ENCODE data around the gene RUSF1. TPM values are rescaled to one million over a fixed set of nuclear protein-coding genes. Genes with fewer than 3 reads are reported as not detected.
"Not testable (repeated sequence)": the region's sequence is repeated elsewhere in the genome, so short reads cannot be mapped to it uniquely, and the experiment has no call there.

The RUSF1 gene
- total and polyA plus RNA-seq, 10 of the 15 experiments (the other 5 are each of a cell fraction or from before 2014, with no cell fraction given) = 0.20 to 46.3 (median 29.7) TPM

- TF ChIP-seq CEBPZ (IDR thresholded peaks at IDR 0.05; ENCODE audit: low read depth, low read length) = no peak
- TF ChIP-seq MTA2 (IDR thresholded peaks at IDR 0.05; ENCODE audit: low read depth) = no peak
Observed at GRCh38 chr16:31504159-31504558, 4.0 kb downstream of the RUSF1 start (continued).

GRCh38 chr16:31503555-31503954 lies 4.6 kb downstream of the RUSF1 start:
- FAIRE-seq; H3K27ac ChIP-seq (ENCODE audit: control insufficient read depth, insufficient read depth); H3K4me3 ChIP-seq; POLR2A ChIA-PET; H3K9ac ChIP-seq (ENCODE audit: control insufficient read depth, insufficient read depth, low read length); ATAC-seq; H3K9me3 ChIP-seq (replicated peaks; ENCODE audit: control insufficient read depth, insufficient read depth, low read length); H3K27me3 ChIP-seq (replicated peaks in 1 of 2; ENCODE audit: control insufficient read depth in 2 of 2, insufficient read depth in 2 of 2, low read length in 1 of 2); BruUV-seq (replicated peaks); DNase-seq (ENCODE audit: low read depth, low spot score); H2AFZ ChIP-seq (ENCODE audit: control insufficient read depth, low read depth, low read length); H4K20me1 ChIP-seq (ENCODE audit: control insufficient read depth, insufficient read depth); in situ Hi-C loops (cut with MboI); RAD21 ChIA-PET (ENCODE audit: unreplicated experiment); H3K4me2 ChIP-seq (ENCODE audit: control insufficient read depth, insufficient read depth); H3K36me3 ChIP-seq (ENCODE audit: control insufficient read depth in 2 of 2, insufficient read depth in 2 of 2, low read length in 1 of 2): not testable (repeated sequence)
- H3K79me2 ChIP-seq (ENCODE audit: control insufficient read depth, insufficient read depth, low read length) = peaks cover 18% of the 10 kb centered on the region
- over 99% methylated on average over 8 of the region's 8 CpGs for WGBS (ENCODE audit: insufficient coverage, insufficient replicate concordance, low lambda C conversion rate, missing lambda C conversion rate)
- peaks cover 14% of the 10 kb centered on the region for H3K4me1 ChIP-seq (ENCODE audit: control insufficient read depth, insufficient read depth, low read length)
- CTCF ChIA-PET = interaction anchor here (1.8 kb wide), 1 partner anchor 42 kb away, joined by 11 read pairs; no protein-coding TSS in a partner anchor
- intact Hi-C loops (cut with micrococcal nuclease; ENCODE audit: unreplicated experiment) = loop anchor here (10.0 kb wide), 1 partner anchor 61 kb away; no protein-coding TSS in a partner anchor
- SMC1A ChIA-PET (ENCODE audit: uncharacterized antibody, unreplicated experiment) = interaction anchor here (1.0 kb wide), 1 partner anchor 365 kb away, joined by 3 read pairs; no protein-coding TSS in a partner anchor

Measured in GM12878 (cell line).